HEK293 (cell line): ENCODE results near the gene FAM210B.

Source experiments
- CTCF ChIP-seq: fragments of 450-650 bp; formaldehyde crosslinking; IDR thresholded peaks from 2 replicates; pipeline ENCODE4 v1.5.1; 2016; ENCODE audit warnings: missing biosample characterization, missing genetic modification characterization
- MEIS1 ChIP-seq: sonication (generic); formaldehyde crosslinking; IDR thresholded peaks from 2 replicates; pipeline ENCODE4 v1.8.1; 2022; ENCODE audit warnings: missing genetic modification reagents, mild to moderate bottlenecking, borderline replicate concordance
- ZNF10 ChIP-seq: fragments of 450-650 bp; formaldehyde crosslinking; IDR thresholded peaks from 2 replicates; pipeline ENCODE4 v1.5.1; 2017; ENCODE audit warnings: missing biosample characterization, missing genetic modification characterization
- ZNF16 ChIP-seq: fragments of 450-650 bp; formaldehyde crosslinking; IDR thresholded peaks from 2 replicates; pipeline ENCODE4 v1.5.1; 2016; ENCODE audit warnings: low read depth, missing biosample characterization, missing genetic modification characterization

DNA sequence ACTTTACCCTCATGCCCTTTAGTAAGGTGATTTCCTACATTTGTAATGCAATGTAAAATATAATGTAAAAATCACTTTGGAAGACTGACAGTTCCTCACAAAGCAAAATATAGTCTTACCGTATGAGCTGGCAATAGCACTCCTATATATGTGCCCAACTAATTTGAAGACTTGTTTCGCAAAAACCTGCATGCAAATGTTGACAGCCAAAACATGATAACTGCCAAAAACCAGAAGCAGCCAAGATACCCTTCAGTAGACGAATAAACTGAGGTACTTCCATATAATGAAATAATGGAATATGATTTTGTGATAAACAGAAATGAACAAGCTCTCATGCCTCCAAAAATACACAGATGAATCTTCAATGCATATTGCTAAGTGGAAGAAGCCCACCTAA lies 19.6 kb downstream of the FAM210B start:
- no peak for TF ChIP-seq ZNF16 (tag by site-specific recombination)
- no peak for TF ChIP-seq ZNF10 (tag by site-specific recombination)
- no peak for TF ChIP-seq CTCF
- no peak for TF ChIP-seq MEIS1 (CRISPR knock-in tag)
